CD4-positive, alpha-beta T cell treated with Interleukin-12 subunit alpha and Interleukin-12 subunit beta, for 1 hour (primary cell): ENCODE data around the gene CACNB1.
A peak's percentile ranks its signal among the peaks of the same experiment; 100 is the strongest.
"Not testable (repeated sequence)": the region's sequence is repeated elsewhere in the genome, so short reads cannot be mapped to it uniquely, and the experiment has no call there.

ENCODE experiments used
- DNase-seq: peaks from one replicate; pipeline ENCODE4 v3.0.0-alpha.2; 2020

Gene CACNB1

GRCh38 chr17:39173526-39174274 lies 23.8 kb downstream of the CACNB1 start:
- no peak for DNase-seq

GRCh38 chr17:39173080-39173479 lies 24.4 kb downstream of the CACNB1 start:
- no peak for DNase-seq

- no peak for DNase-seq
Measured at GRCh38 chr17:39171933-39172332, 25.5 kb downstream of the CACNB1 start.

- no peak for DNase-seq
Measured at GRCh38 chr17:39170558-39170957, 26.9 kb downstream of the CACNB1 start.

- no peak for DNase-seq
Measured at GRCh38 chr17:39170109-39170508, 27.4 kb downstream of the CACNB1 start.

GRCh38 chr17:39169518-39169917 lies 28.0 kb downstream of the CACNB1 start:
- DNase-seq: no peak

GRCh38 chr17:39169101-39169500 lies 28.4 kb downstream of the CACNB1 start:
- no peak for DNase-seq

- not testable (repeated sequence) for DNase-seq
Measured at GRCh38 chr17:39168503-39168902, 29.0 kb downstream of the CACNB1 start.

GRCh38 chr17:39167476-39167875 lies 30.0 kb downstream of the CACNB1 start:
- DNase-seq: peak; percentile 20

- no peak for DNase-seq
Measured at GRCh38 chr17:39166437-39167335, 30.8 kb downstream of the CACNB1 start.

GRCh38 chr17:39165841-39166349 lies 31.6 kb downstream of the CACNB1 start, which contains the start of gene ARL5C:
TSS of gene ARL5C (minus strand) at chr17:39166161. CDS start at chr17:39165760, 401 bp downstream.
- DNase-seq: no peak

GRCh38 chr17:39165178-39165840 lies 32.2 kb downstream of the CACNB1 start:
- DNase-seq: no peak

- DNase-seq: peak; percentile 80
Measured at GRCh38 chr17:39164675-39165143, 32.8 kb downstream of the CACNB1 start.

- no peak for DNase-seq
Measured at GRCh38 chr17:39161962-39162361, 35.5 kb downstream of the CACNB1 start.

- DNase-seq: no peak
Measured at GRCh38 chr17:39158623-39159022, 38.8 kb downstream of the CACNB1 start.

- no peak for DNase-seq
Measured at GRCh38 chr17:39156491-39156890, 41.0 kb downstream of the CACNB1 start.

GRCh38 chr17:39155654-39156053 lies 41.8 kb downstream of the CACNB1 start:
- no peak for DNase-seq

- peak; percentile 92 for DNase-seq
Measured at GRCh38 chr17:39153599-39154051, 43.8 kb downstream of the CACNB1 start.

GRCh38 chr17:39151943-39152818 lies 45.3 kb downstream of the CACNB1 start:
- DNase-seq: peak; percentile 41

GRCh38 chr17:39151150-39151942 lies 46.1 kb downstream of the CACNB1 start, which contains the start of gene PLXDC1:
TSS of gene PLXDC1 (minus strand) at chr17:39151637. CDS start at chr17:39151437, 200 bp downstream.
- no peak for DNase-seq

GRCh38 chr17:39150795-39151149 lies 46.7 kb downstream of the CACNB1 start:
- no peak for DNase-seq
